Right atrium auricular region (tissue), 2 donors: ENCODE data around the gene CLDN2. TPM values are rescaled to one million over a fixed set of nuclear protein-coding genes. Genes with fewer than 3 reads are reported as not detected.

Experiments
- DNase-seq: peaks from one replicate; pipeline ENCODE4 v3.0.0-alpha.2; 2019; ENCODE audit warnings: low spot score
- H3K27ac ChIP-seq, 2 donors: fragments of 200-600 bp; sonication (generic); 1 replicate in 1 of 2; 2 replicates in 1 of 2; pipeline ENCODE4 v1.5.1; 2016 to 2019
- H3K27me3 ChIP-seq, 2 donors: fragments of 200-600 bp; sonication (generic); one replicate each; pipeline versions ENCODE4 v1.5.1 to v1.6.0; 2017 to 2019
- H3K36me3 ChIP-seq: fragments of 200-600 bp; sonication (generic); one replicate; pipeline ENCODE4 v1.5.1; 2016
- H3K4me1 ChIP-seq, 2 donors: fragments of 200-600 bp; sonication (generic); one replicate each; pipeline versions ENCODE4 v1.5.1 to v1.6.0; 2017 to 2019
- H3K4me3 ChIP-seq, 2 donors: fragments of 200-600 bp; sonication (generic); 1 replicate in 1 of 2; 2 replicates in 1 of 2; pipeline ENCODE4 v1.5.1; 2017 to 2019; ENCODE audit warnings: mild to moderate bottlenecking in 1 of 2, moderate library complexity in 1 of 2
- H3K9me3 ChIP-seq, 2 donors: fragments of 200-600 bp; sonication (generic); one replicate each; pipeline ENCODE4 v1.5.1; 2019
- CTCF ChIP-seq, 2 donors: fragments of 200-600 bp; sonication (generic); IDR thresholded peaks; one replicate each; pipeline ENCODE4 v1.5.1; 2019; ENCODE audit warnings: antibody characterized with exemption in 2 of 2
- total RNA-seq, 2 donors: library from RNA; depleted of rRNA; stranded (reverse); fragments of >200 nt; gene quantifications; one replicate each; pipeline ENCODE4 v1.1.0, GENCODE V29; 2016

The CLDN2 gene
- total RNA-seq, 2 donors from 2014 or later: not detected

GRCh38 chrX:106927023-106927422 is 6.8 kb downstream of the CLDN2 start:
- no peak for DNase-seq
- H3K27me3 ChIP-seq: no peaks in the 10 kb centered on the region
- H3K4me1 ChIP-seq: no peaks in the 10 kb centered on the region
- H3K36me3 ChIP-seq: no peaks in the 10 kb centered on the region
- no peak for TF ChIP-seq CTCF (IDR thresholded peaks at IDR 0.05)
- H3K4me3 ChIP-seq: no peak overlapping the region
- H3K27ac ChIP-seq: no peak overlapping the region
- H3K9me3 ChIP-seq: no peaks in the 10 kb centered on the region

GRCh38 chrX:106927700-106928099 is 7.5 kb downstream of the CLDN2 start:
- H3K9me3 ChIP-seq: no peaks in the 10 kb centered on the region
- TF ChIP-seq CTCF (IDR thresholded peaks at IDR 0.05): no peak
- H3K36me3 ChIP-seq: no peaks in the 10 kb centered on the region
- no peak for DNase-seq
- no peak overlapping the region for H3K4me3 ChIP-seq
- H3K27me3 ChIP-seq: no peaks in the 10 kb centered on the region
- no peak overlapping the region for H3K27ac ChIP-seq
- peaks cover 0 to 5% of the 10 kb centered on the region in 2 donors for H3K4me1 ChIP-seq

GRCh38 chrX:106928227-106928626 is 8.0 kb downstream of the CLDN2 start:
- no peak for DNase-seq
- no peak for TF ChIP-seq CTCF (IDR thresholded peaks at IDR 0.05)
- Histone ChIP-seq H3K4me1 (peaks cover 0 to 6% of the 10 kb centered on the region in 2 donors), H3K9me3 (no peaks in the 10 kb centered on the region), H3K27me3 (no peaks in the 10 kb centered on the region), H3K27ac (no peak overlapping the region), H3K36me3 (no peaks in the 10 kb centered on the region), H3K4me3 (no peak overlapping the region)

- no peak for TF ChIP-seq CTCF (IDR thresholded peaks at IDR 0.05)
These were observed 11.8 kb downstream of the CLDN2 start for GRCh38 chrX:106931831-106932491.

DNA sequence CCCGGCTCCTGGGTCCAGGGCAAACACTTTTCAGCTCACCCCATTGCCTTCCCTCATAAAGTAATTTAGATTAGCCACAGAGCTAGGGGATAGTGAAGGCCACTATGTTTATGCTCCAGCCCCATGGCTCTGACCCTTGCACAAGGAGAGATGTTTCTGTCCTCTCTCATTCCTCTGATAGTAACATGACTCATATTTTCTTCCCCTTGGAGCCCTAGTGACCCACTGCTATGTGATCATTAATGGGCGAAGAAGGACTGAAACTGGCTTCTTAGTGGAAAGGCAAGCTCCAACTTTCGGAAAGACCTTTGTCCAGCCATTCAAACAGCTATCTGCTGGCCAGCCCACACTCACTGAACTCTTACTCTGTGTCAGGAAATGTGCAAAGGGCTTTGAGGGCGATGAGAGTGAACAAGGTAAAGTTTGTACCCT is 12.3 kb downstream of the CLDN2 start:
- no peak overlapping the region for H3K4me3 ChIP-seq
- peaks cover 0 to 12% of the 10 kb centered on the region in 2 donors for H3K4me1 ChIP-seq
- H3K36me3 ChIP-seq: no peaks in the 10 kb centered on the region
- H3K27me3 ChIP-seq: no peaks in the 10 kb centered on the region
- DNase-seq: no peak
- H3K27ac ChIP-seq: no peak overlapping the region
- no peaks in the 10 kb centered on the region for H3K9me3 ChIP-seq
- no peak for TF ChIP-seq CTCF (IDR thresholded peaks at IDR 0.05)

More at GRCh38 chrX:106931831-106932491, 11.8 kb downstream of the CLDN2 start:
- DNase-seq: no peak
- Histone ChIP-seq H3K4me1 (peaks cover 0 to 12% of the 10 kb centered on the region in 2 donors), H3K4me3 (no peak overlapping the region), H3K27ac (no peak overlapping the region), H3K27me3 (no peaks in the 10 kb centered on the region), H3K36me3 (no peaks in the 10 kb centered on the region), H3K9me3 (no peaks in the 10 kb centered on the region)
